LNCAP (cell line): ENCODE results near the gene C1orf232.

Experiments
- CTCF ChIP-seq: fragments of 450-650 bp; IDR thresholded peaks from 2 replicates; pipeline ENCODE4 v1.5.1; 2017; ENCODE audit warnings: mild to moderate bottlenecking

C1orf232 gene

GRCh38 chr1:26164861-26165842 lies 3.6 kb downstream of the C1orf232 start:
- TF ChIP-seq CTCF: no peak

GRCh38 chr1:26164036-26164860 lies 4.5 kb downstream of the C1orf232 start:
- TF ChIP-seq CTCF: peak; percentile 62

- TF ChIP-seq CTCF: no peak
Observed at GRCh38 chr1:26163684-26164035, 5.1 kb downstream of the C1orf232 start.

- no peak for TF ChIP-seq CTCF
Observed at GRCh38 chr1:26162220-26162709, 6.5 kb downstream of the C1orf232 start.

GRCh38 chr1:26161415-26162219 lies 7.1 kb downstream of the C1orf232 start:
- TF ChIP-seq CTCF: no peak

- TF ChIP-seq CTCF: no peak
Observed at GRCh38 chr1:26160527-26161414, 8.0 kb downstream of the C1orf232 start.
